Trophoblast cell (in vitro differentiated cells and primary cell): Measurements from ENCODE around the gene C1orf198.

Experiments used
- DNase-seq, 2 donors: peaks; one replicate each; pipeline ENCODE4 v3.0.0-alpha.2; 2016
- H2AFZ ChIP-seq: 2 replicates; pipeline ENCODE4 v1.6.1; 2013; ENCODE audit warnings: low read length, moderate library complexity, mild to moderate bottlenecking; ENCODE audit not compliant: insufficient read depth, poor library complexity
- H2AK5ac ChIP-seq: 2 replicates; pipeline ENCODE4 v1.6.1; 2013; ENCODE audit warnings: mild to moderate bottlenecking, low read length
- H2BK120ac ChIP-seq: 2 replicates; pipeline ENCODE4 v1.6.1; 2013; ENCODE audit warnings: low read length, mild to moderate bottlenecking, moderate library complexity; ENCODE audit not compliant: insufficient read depth, poor library complexity
- H2BK12ac ChIP-seq: 2 replicates; pipeline ENCODE4 v1.6.1; 2013; ENCODE audit warnings: mild to moderate bottlenecking, low read length, moderate library complexity
- H2BK5ac ChIP-seq: 2 replicates; pipeline ENCODE4 v1.6.1; 2013; ENCODE audit warnings: low read length, low read depth, moderate library complexity, mild to moderate bottlenecking; ENCODE audit not compliant: poor library complexity
- H3K14ac ChIP-seq: 2 replicates; pipeline ENCODE4 v1.6.1; 2013; ENCODE audit warnings: mild to moderate bottlenecking, low read length
- H3K18ac ChIP-seq: 2 replicates; pipeline ENCODE4 v1.6.1; 2013; ENCODE audit warnings: mild to moderate bottlenecking, low read length
- H3K23ac ChIP-seq: 2 replicates; pipeline ENCODE4 v1.6.1; 2013; ENCODE audit warnings: low read length
- H3K27ac ChIP-seq: 2 replicates; pipeline ENCODE4 v1.5.1; 2013; ENCODE audit warnings: low read depth, mild to moderate bottlenecking, inconsistent platforms, low read length, moderate library complexity
- H3K27me3 ChIP-seq: 2 replicates; pipeline ENCODE4 v1.6.1; 2013; ENCODE audit warnings: inconsistent platforms, mild to moderate bottlenecking, low read length, moderate library complexity; ENCODE audit not compliant: insufficient read depth
- H3K36me3 ChIP-seq, 2 experiments: 1 replicate in 1 of 2; 2 replicates in 1 of 2; pipeline ENCODE4 v1.6.1; 2013; ENCODE audit warnings: low read length in 2 of 2, mild to moderate bottlenecking in 2 of 2, moderate library complexity in 1 of 2; ENCODE audit not compliant: insufficient read depth in 2 of 2, control insufficient read depth in 1 of 2
- H3K4ac ChIP-seq: 2 replicates; pipeline ENCODE4 v1.6.1; 2013; ENCODE audit warnings: low read depth, mild to moderate bottlenecking, low read length, moderate library complexity
- H3K4me1 ChIP-seq, 2 experiments: 1 replicate in 1 of 2; 2 replicates in 1 of 2; pipeline ENCODE4 v1.6.1; 2013; ENCODE audit warnings: low read length in 2 of 2, mild to moderate bottlenecking in 2 of 2, moderate library complexity in 1 of 2; ENCODE audit not compliant: insufficient read depth in 2 of 2, control insufficient read depth in 1 of 2
- H3K4me2 ChIP-seq: 2 replicates; pipeline ENCODE4 v1.6.1; 2013; ENCODE audit warnings: inconsistent platforms, mild to moderate bottlenecking, low read length, moderate library complexity
- H3K4me3 ChIP-seq: 2 replicates; pipeline ENCODE4 v1.5.1; 2013; ENCODE audit warnings: mild to moderate bottlenecking, low read depth, low read length, inconsistent platforms
- H3K79me1 ChIP-seq: one replicate; pipeline ENCODE4 v1.6.1; 2013; ENCODE audit warnings: low read length
- H3K79me2 ChIP-seq: 2 replicates; pipeline ENCODE4 v1.6.1; 2013; ENCODE audit warnings: low read length, mild to moderate bottlenecking; ENCODE audit not compliant: control insufficient read depth, insufficient read depth, poor library complexity
- H3K9ac ChIP-seq: 2 replicates; pipeline ENCODE4 v1.6.1; 2013; ENCODE audit warnings: mild to moderate bottlenecking, low read length
- H3K9me3 ChIP-seq: 2 replicates; pipeline ENCODE4 v1.6.1; 2013; ENCODE audit warnings: low read depth, mild to moderate bottlenecking, control low read depth, inconsistent platforms, low read length; ENCODE audit not compliant: insufficient read depth
- H4K12ac ChIP-seq: 2 replicates; pipeline ENCODE4 v1.6.1; 2013; ENCODE audit warnings: low read depth, mild to moderate bottlenecking, low read length, moderate library complexity
- H4K8ac ChIP-seq: 2 replicates; pipeline ENCODE4 v1.6.1; 2013; ENCODE audit warnings: low read depth, mild to moderate bottlenecking, low read length, moderate library complexity
- H4K91ac ChIP-seq: one replicate; pipeline ENCODE4 v1.6.1; 2013; ENCODE audit warnings: low read depth, mild to moderate bottlenecking, low read length, moderate library complexity
- WGBS: extraction: QIAGEN DNeasy Blood & Tissue Kit; methylation state at CpG from one replicate; pipeline ENCODE4 v1.1.7; 2013; ENCODE audit warnings: missing lambda C conversion rate; ENCODE audit not compliant: insufficient read length, insufficient coverage; ENCODE audit errors: extremely low coverage; 5-methylcytosine and 5-hydroxymethylcytosine counted together

C1orf198 gene

GRCh38 chr1:230868736-230869385 is 540 bp upstream of the C1orf198 start:
- peak overlapping the region; percentile 84 for H3K27ac ChIP-seq
- peak; percentile 75 for DNase-seq
- peak overlapping the region; percentile 71 for H2AK5ac ChIP-seq
- H3K79me2 ChIP-seq = peaks cover 25% of the 10 kb centered on the region
- H3K18ac ChIP-seq = peak overlapping the region; percentile 67
- no CpG with 5 or more reads among the region's 40 CpGs for WGBS
- H4K91ac ChIP-seq = peak overlapping the region; percentile 96
- peak overlapping the region; percentile 80 for H3K4me2 ChIP-seq
- H3K36me3 ChIP-seq = peaks cover 3% of the 10 kb centered on the region in 2 experiments
- H2BK12ac ChIP-seq = peak overlapping the region; percentile 37
- peaks cover 20 to 26% of the 10 kb centered on the region in 2 experiments for H3K4me1 ChIP-seq
- H3K9ac ChIP-seq = peak overlapping the region; percentile 82
- peak overlapping the region; percentile 38 for H2AFZ ChIP-seq
- peak overlapping the region; percentile 86 for H3K14ac ChIP-seq
- H3K79me1 ChIP-seq = peaks cover 20% of the 10 kb centered on the region
- H2BK5ac ChIP-seq = peak overlapping the region; percentile 88
- peak overlapping the region; percentile 79 for H2BK120ac ChIP-seq
- H3K4ac ChIP-seq = peak overlapping the region; percentile 9
- H3K9me3 ChIP-seq = no peaks in the 10 kb centered on the region
- H3K27me3 ChIP-seq = no peaks in the 10 kb centered on the region
- peak overlapping the region; percentile 93 for H4K12ac ChIP-seq
- peak overlapping the region; percentile 98 for H4K8ac ChIP-seq
- H3K23ac ChIP-seq = no peak overlapping the region
- H3K4me3 ChIP-seq = peak overlapping the region; percentile 53

- Histone ChIP-seq H3K23ac (no peak overlapping the region), H3K27ac (no peak overlapping the region), H3K4me3 (peak overlapping the region; percentile 85), H3K36me3 (peaks cover 3% of the 10 kb centered on the region in 2 experiments), H2BK120ac (peak overlapping the region; percentile 0), H4K8ac (peak overlapping the region; percentile 34), H2AFZ (peak overlapping the region; percentile 65), H3K27me3 (no peaks in the 10 kb centered on the region), H3K14ac (peak overlapping the region; percentile 87), H3K18ac (peak overlapping the region; percentile 75), H3K4me1 (peaks cover 25 to 31% of the 10 kb centered on the region in 2 experiments), H2BK12ac (no peak overlapping the region), H3K4ac (peak overlapping the region; percentile 89), H2AK5ac (peak overlapping the region; percentile 75), H4K12ac (no peak overlapping the region), H3K4me2 (peak overlapping the region; percentile 83), H3K79me1 (peaks cover 20% of the 10 kb centered on the region), H3K9me3 (no peaks in the 10 kb centered on the region), H4K91ac (peak overlapping the region; percentile 85), H2BK5ac (no peak overlapping the region), H3K79me2 (peaks cover 25% of the 10 kb centered on the region), H3K9ac (peak overlapping the region; percentile 87)
- WGBS = no CpG with 5 or more reads among the region's 17 CpGs
- peak in 1 of 2 donors; percentile 25 for DNase-seq
Observed at GRCh38 chr1:230867101-230867902, 1.0 kb downstream of the C1orf198 start.

DNA sequence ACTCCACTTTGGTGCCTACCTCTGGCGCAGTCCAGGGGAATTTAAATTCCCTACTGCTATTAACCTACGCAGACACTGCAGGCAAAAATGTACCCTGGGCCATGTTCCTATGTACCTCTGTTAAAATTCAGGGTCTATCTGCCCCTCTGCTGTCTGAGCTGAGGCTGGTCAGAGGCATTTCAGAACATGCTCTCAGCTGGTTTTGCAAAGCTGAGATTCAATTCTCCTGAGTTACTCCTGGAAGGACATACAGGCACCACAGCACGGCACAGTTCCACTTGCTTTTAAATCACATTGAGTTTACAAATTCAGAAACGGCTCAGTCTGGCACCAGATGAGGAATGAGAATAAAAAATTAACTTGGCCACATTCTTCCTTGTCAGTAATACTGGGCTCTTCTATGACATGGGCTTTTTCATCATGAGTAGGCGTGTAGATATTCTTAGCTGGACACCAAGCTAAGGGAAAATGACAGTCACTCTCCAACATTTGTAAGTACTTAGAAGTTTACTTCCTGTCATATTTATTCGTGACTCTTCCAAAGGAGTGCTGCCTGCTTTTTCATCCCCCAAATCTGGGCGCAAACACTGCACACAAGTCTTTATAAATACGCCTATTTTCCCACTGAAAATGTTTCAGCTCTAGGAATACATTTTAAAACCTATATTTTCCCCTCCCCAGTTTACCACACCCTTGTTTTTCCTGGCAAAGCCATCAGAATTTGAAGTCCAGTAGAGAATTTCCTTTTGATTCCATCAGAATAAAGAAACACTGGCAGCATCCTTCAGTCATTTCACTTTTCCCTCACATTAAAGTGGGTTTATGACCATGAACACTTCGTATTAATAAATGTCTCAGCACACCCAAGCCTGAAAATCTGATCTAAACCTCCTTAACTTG is 1.9 kb downstream of the C1orf198 start:
- H3K14ac ChIP-seq = no peak overlapping the region
- WGBS = no CpG with 5 or more reads among the region's 9 CpGs

More for the DNA sequence above, 1.9 kb downstream of the C1orf198 start:
- Histone ChIP-seq H3K27ac (no peak overlapping the region), H3K79me1 (peaks cover 20% of the 10 kb centered on the region), H4K8ac (no peak overlapping the region), H3K9ac (peak overlapping the region; percentile 6), H3K4me1 (peaks cover 27 to 36% of the 10 kb centered on the region in 2 experiments), H3K4ac (peak overlapping the region; percentile 89), H2BK120ac (no peak overlapping the region), H2BK12ac (no peak overlapping the region), H4K12ac (no peak overlapping the region), H3K9me3 (peaks cover 2% of the 10 kb centered on the region), H3K79me2 (peaks cover 28% of the 10 kb centered on the region), H2AFZ (no peak overlapping the region), H3K4me3 (no peak overlapping the region), H3K36me3 (peaks cover 6 to 8% of the 10 kb centered on the region in 2 experiments), H3K4me2 (peak overlapping the region; percentile 83), H3K27me3 (no peaks in the 10 kb centered on the region), H2AK5ac (no peak overlapping the region), H3K23ac (no peak overlapping the region), H4K91ac (no peak overlapping the region), H3K18ac (no peak overlapping the region), H2BK5ac (no peak overlapping the region)
- DNase-seq = no peak
